GM12865 (cell line): Measurements from ENCODE around the gene ERN1.

Experiments used
- DNase-seq: peaks from one replicate; pipeline ENCODE4 v3.0.0; 2010; ENCODE audit warnings: low read depth
- H3K4me3 ChIP-seq: 2 replicates; pipeline ENCODE4 v1.5.1; 2011; ENCODE audit warnings: mild to moderate bottlenecking, low read depth, low read length, control low read depth
- TF ChIP-seq, protein P1 (sequence below): IDR thresholded peaks from 2 replicates; pipeline ENCODE4 v1.5.1; 2011; ENCODE audit warnings: low read length, control low read depth, low read depth, inconsistent platforms; ENCODE audit not compliant: insufficient read depth; ENCODE audit errors: missing control alignments

The ERN1 gene

DNA sequence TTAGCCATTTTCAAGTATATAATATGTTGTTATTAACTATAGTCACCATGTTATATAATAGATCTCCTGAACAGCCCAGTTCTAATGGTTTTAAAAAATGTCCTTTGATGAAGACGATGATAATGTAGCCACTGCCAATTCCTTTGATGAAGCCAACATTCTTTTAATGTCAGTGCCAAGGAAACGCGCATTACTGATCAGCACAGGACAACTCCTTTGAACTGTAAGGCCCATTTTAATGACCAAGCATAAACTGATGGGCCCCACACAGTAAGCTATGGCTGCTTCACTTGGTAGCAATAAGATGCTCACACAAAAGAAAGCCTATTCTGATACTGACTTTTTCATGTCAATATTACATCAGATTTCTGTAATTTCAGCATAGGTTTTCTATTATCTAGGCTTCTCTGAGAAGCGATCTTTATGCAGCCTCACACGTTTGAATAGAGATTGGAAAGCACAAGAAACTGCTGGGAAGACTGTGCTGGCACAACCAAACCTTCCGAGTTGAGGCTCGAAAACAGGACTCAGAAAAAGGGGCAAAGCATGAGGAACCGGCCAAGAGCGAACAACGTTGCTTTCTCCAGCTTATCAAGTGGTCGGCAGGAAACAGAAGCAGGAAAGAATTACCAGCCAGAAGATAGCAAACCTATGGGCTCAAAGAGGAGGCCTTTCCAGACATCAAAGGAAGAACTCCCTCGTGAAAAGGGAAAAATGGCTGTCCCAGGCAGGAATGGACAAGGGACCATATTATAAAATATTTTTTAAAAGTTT is 19.4 kb downstream of the ERN1 start:
- no peak overlapping the region for H3K4me3 ChIP-seq
- TF ChIP-seq, protein P1, sequence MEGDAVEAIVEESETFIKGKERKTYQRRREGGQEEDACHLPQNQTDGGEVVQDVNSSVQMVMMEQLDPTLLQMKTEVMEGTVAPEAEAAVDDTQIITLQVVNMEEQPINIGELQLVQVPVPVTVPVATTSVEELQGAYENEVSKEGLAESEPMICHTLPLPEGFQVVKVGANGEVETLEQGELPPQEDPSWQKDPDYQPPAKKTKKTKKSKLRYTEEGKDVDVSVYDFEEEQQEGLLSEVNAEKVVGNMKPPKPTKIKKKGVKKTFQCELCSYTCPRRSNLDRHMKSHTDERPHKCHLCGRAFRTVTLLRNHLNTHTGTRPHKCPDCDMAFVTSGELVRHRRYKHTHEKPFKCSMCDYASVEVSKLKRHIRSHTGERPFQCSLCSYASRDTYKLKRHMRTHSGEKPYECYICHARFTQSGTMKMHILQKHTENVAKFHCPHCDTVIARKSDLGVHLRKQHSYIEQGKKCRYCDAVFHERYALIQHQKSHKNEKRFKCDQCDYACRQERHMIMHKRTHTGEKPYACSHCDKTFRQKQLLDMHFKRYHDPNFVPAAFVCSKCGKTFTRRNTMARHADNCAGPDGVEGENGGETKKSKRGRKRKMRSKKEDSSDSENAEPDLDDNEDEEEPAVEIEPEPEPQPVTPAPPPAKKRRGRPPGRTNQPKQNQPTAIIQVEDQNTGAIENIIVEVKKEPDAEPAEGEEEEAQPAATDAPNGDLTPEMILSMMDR = no peak
- DNase-seq = no peak

DNA sequence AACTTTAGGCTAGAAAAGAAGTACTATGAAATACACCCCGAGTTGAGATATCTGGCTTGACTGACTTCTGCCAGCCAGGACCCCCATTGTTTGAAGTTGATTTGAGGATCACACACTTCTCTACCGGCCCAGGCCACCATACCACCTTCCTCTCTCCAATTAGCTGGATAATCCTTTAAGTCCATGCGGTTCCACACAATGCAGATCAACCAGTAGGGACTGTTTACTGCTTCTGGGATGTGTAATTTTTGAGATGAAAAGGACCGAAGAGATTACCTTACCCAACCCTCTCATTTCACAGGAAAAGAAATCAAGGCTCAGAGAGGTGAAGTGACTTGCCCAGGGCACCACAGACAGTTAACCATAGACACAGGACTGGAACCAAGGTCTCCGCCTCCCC is 20.5 kb downstream of the ERN1 start:
- TF ChIP-seq, protein P1 = no peak
- no peak overlapping the region for H3K4me3 ChIP-seq
- DNase-seq = no peak

- peak; percentile 22 for DNase-seq
- TF ChIP-seq, protein P1 = no peak
- no peak overlapping the region for H3K4me3 ChIP-seq
These were observed 22.3 kb downstream of the ERN1 start for GRCh38 chr17:64107500-64108236.

- no peak for DNase-seq
- TF ChIP-seq, protein P1 = no peak
- H3K4me3 ChIP-seq = no peak overlapping the region
These were observed 23.0 kb downstream of the ERN1 start for GRCh38 chr17:64106918-64107317.

DNA sequence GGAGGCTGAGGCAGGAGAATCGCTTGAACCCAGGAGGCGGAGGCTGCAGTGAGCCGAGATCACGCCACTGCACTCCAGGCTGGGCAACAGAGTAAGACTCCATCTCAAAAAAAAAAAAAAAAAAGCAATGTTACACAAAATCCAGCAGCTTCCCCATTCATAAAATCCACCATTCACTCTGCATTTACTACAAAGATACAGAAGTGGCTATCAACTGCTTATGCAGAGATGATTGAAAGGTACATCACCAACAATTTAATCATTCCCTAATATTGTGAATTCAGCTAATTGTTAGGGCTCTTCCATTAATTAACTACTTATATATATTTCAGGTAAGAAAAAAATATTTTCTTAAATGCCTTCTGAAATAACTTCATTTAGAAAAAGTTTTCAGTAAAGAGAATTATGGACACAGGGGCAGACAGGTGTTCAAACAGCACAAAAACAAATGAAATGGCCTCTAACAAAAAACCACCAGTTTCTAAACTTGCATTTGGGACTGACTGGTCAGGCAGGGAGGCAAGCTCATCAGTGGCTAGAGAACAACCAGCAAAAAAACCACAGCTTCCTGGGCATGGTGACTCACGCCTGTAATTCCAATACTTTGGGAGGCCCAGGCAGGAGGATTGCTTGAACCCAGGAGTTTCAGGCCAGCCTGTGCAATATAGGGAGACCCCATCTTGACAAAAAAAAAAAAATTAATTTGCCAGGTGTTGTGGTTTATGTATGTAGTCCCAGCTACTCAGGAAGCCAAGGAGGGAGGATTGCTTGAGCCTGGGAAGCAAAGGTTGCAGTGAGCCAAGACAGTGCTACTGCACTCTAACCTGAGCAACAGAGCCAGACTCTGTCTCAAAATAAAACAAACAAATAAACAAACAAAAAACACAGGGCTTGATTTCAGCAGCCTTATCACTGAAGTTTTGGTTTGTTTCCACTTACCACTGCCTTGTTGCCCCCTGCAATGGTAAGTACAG is 26.3 kb downstream of the ERN1 start:
- TF ChIP-seq, protein P1 = no peak
- H3K4me3 ChIP-seq = no peak overlapping the region
- peak; percentile 79 for DNase-seq

DNA sequence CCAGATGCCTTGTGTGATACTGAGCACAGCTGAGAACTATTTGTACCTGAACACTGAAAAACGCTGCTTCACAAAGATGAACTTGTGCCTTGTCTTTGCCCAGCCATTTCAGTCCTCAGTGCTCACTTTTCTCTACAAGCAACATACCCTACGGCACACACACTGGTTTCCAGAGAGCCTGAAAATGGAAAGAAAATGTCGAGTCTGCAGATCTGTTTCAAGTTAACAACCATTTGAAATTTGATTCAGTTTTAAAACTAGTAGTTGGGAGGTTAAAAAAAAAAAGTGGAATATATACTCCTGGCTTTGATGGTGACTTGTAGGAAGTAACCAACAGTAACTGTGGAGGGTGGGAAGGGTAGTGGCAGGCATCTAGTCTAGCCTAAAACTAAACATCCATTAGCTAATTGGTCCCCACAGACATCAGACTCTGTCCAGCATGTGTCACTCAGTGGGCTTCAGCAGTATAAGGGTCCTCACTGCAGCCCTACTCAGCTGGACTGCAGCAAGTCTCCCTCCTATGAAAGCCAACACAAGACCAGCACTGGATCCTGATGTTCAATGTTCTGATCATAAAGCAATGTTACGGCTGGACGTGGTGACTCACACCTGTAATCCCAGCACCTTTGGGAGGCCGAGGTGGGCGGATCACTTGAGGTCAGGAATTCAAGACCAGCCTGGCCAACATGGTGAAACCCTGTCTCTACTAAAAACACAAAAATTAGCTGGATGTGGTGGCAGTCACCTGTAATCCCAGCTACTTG is 27.1 kb downstream of the ERN1 start:
- no peak overlapping the region for H3K4me3 ChIP-seq
- no peak for DNase-seq
- TF ChIP-seq, protein P1 = no peak
